GM19023 (cell line): ENCODE measurements around the gene ATP5MG.
"Not testable (repeated sequence)": the region's sequence is repeated elsewhere in the genome, so short reads cannot be mapped to it uniquely, and the experiment has no call there.

ENCODE experiments used
- ATAC-seq: cut with Tn5 transposase; IDR thresholded peaks from one replicate; pipeline ENCODE4 v1.9.1; 2021; ENCODE audit warnings: mild to moderate bottlenecking, moderate library complexity; ENCODE audit not compliant: unreplicated experiment

The ATP5MG gene

GRCh38 chr11:118401151-118401879 lies at the start of gene ATP5MG:
Gene ATP5MG (plus strand): TSS chr11:118401606. CDS start chr11:118401666, 60 bp downstream.
- peak; percentile 69 for ATAC-seq

GRCh38 chr11:118353084-118353710 lies 48.2 kb upstream of the ATP5MG start:
- no peak for ATAC-seq

- no peak for ATAC-seq
Measured at GRCh38 chr11:118358071-118358470, 43.3 kb upstream of the ATP5MG start.

GRCh38 chr11:118359295-118359958 lies 42.0 kb upstream of the ATP5MG start, which contains the start of gene UBE4A:
Gene UBE4A (plus strand): TSS chr11:118359600. CDS start chr11:118365081, 5,481 bp downstream.
- ATAC-seq = peak; percentile 96

GRCh38 chr11:118364956-118365615 lies 36.3 kb upstream of the ATP5MG start:
- no peak for ATAC-seq

- ATAC-seq = no peak
Measured at GRCh38 chr11:118366287-118366686, 35.1 kb upstream of the ATP5MG start.

- no peak for ATAC-seq
Measured at GRCh38 chr11:118370774-118371173, 30.6 kb upstream of the ATP5MG start.

- ATAC-seq = no peak
Measured at GRCh38 chr11:118373263-118373662, 28.1 kb upstream of the ATP5MG start.

GRCh38 chr11:118373871-118374270 lies 27.5 kb upstream of the ATP5MG start:
- no peak for ATAC-seq

- no peak for ATAC-seq
Measured at GRCh38 chr11:118374729-118375128, 26.7 kb upstream of the ATP5MG start.

GRCh38 chr11:118375978-118376377 lies 25.4 kb upstream of the ATP5MG start:
- ATAC-seq = no peak

GRCh38 chr11:118379497-118379896 lies 21.9 kb upstream of the ATP5MG start:
- no peak for ATAC-seq

- ATAC-seq = no peak
Measured at GRCh38 chr11:118380571-118380970, 20.8 kb upstream of the ATP5MG start.

GRCh38 chr11:118382954-118383353 lies 18.5 kb upstream of the ATP5MG start:
- ATAC-seq = no peak

GRCh38 chr11:118383657-118384056 lies 17.7 kb upstream of the ATP5MG start:
- ATAC-seq = no peak

GRCh38 chr11:118396097-118396501 lies 5.3 kb upstream of the ATP5MG start:
- ATAC-seq = no peak

- ATAC-seq = no peak
Measured at GRCh38 chr11:118397448-118397847, 4.0 kb upstream of the ATP5MG start.

GRCh38 chr11:118398791-118399559 lies 2.4 kb upstream of the ATP5MG start:
- no peak for ATAC-seq

- no peak for ATAC-seq
Measured at GRCh38 chr11:118401880-118402590, 629 bp downstream of the ATP5MG start.

GRCh38 chr11:118402594-118402993 lies 1.2 kb downstream of the ATP5MG start:
- ATAC-seq = not testable (repeated sequence)
